Activated CD4-positive, CD25-positive, alpha-beta regulatory T cell (primary cell): ENCODE data around the gene LLGL2.
A peak's percentile ranks its signal among the peaks of the same experiment; 100 is the strongest.
"Not testable (repeated sequence)": the region's sequence is repeated elsewhere in the genome, so short reads cannot be mapped to it uniquely, and the experiment has no call there.

Experiments used
- DNase-seq, 4 experiments: peaks; one replicate each; lab custom pipeline; 2025; lab: John Stamatoyannopoulos, UW

LLGL2 gene

DNA sequence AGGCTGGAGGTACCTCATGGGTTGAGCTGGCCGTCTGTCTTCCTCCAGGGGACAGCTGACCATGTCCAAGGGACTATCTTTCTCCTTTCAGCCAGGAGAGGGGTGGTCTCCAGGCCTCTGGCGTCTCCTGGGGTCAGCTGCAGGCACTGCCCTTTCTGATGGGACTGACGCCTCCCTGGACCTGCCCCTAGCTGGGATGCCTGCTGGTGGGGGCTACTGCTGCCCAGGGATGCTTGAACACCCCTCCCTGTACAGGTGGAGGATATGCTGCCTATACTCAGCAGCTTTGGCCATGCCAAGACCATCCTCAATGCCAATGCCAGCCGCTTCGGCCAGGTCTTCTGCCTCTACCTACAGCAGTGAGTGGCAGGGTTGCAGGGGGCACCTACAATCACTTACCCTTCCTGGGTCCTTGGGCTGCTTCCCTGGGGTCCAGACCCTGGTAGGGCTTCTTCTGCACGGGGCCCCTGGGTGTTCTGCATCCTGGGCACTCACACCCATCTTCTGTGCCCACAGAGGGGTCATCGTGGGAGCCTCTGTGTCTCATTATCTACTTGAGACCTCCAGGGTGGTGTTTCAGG is 66.3 kb downstream of the LLGL2 start:
- no peak for DNase-seq

DNA sequence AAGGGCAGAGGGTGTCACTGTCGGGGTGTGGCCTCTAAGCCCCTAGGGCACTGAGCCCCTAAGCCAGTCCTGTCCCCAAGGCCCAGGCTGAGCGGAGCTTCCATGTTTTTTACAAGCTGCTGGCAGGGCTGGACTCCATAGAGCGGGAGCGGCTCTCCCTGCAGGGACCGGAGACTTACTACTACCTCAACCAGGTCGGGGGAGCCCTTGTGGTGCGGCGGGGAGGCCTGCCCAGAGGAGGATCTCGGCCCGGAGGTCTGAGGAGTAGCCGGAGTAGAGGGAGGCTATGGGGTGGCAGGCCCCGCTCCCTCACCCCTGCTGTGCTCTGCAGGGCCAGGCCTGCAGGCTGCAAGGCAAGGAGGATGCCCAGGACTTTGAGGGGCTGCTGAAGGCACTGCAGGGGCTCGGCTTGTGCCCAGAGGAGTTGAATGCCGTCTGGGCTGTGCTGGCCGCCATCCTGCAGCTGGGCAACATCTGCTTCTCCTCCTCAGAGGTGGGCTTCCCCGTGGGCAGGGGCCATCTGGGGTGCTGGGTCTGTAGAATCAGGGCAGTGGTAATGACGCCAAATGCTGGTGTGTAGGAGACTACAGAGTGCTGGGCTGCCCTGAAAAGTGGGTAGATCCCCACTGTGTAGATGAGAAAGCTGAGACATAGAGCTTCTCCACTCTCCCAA is 67.0 kb downstream of the LLGL2 start:
- DNase-seq, result no peak

DNA sequence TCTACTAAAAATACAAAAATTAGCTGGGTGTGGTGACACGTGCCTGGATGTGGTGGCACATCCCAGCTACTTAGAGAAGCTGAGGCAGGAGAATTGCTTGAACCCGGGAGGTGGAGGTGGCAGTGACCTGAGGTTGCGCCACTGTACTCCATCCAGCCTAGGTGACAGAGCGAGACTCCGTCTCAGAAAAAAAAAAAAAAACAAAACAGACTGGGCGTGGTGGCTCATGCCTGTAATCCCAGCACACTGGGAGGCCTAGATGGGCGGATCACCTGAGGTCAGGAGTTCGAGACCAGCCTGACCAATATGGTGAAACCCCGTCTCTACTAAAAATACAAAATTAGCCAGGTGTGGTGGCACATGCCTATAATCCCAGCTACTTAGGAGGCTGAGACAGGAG is 67.9 kb downstream of the LLGL2 start:
- not testable (repeated sequence) for DNase-seq

DNA sequence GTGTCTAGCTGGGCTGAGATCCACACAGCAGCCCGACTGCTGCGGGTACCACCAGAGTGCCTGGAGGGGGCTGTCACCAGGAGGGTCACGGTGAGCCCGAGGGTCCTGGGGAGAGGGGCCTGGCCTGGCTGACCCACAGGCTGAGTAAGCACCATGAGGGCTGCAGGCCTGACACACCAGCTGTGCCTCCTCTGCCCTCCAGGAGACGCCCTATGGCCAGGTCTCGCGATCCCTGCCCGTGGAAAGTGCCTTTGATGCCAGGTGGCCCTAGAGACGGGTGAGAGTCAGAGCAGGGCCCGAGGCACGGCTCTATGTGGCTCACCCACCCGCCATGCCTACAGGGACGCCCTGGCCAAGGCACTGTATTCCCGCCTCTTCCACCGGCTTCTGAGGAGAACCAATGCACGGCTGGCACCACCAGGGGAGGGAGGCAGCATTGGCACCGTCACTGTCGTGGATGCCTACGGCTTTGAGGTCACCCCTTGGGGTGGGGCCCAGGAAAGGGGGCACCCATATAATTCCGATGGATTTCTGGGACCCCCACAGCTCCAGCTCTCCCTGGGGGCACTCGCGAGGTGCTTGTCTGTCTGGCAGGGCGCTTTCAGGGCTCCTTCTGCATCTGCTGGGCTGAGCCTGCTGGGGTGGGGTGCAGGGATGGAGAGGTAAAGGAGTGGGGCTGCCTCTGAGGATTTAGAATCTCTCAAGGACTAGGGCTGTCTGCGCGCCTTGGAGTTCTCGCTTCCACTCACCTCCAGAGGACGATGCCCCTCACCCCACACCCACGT is 69.2 kb downstream of the LLGL2 start:
- no peak for DNase-seq

DNA sequence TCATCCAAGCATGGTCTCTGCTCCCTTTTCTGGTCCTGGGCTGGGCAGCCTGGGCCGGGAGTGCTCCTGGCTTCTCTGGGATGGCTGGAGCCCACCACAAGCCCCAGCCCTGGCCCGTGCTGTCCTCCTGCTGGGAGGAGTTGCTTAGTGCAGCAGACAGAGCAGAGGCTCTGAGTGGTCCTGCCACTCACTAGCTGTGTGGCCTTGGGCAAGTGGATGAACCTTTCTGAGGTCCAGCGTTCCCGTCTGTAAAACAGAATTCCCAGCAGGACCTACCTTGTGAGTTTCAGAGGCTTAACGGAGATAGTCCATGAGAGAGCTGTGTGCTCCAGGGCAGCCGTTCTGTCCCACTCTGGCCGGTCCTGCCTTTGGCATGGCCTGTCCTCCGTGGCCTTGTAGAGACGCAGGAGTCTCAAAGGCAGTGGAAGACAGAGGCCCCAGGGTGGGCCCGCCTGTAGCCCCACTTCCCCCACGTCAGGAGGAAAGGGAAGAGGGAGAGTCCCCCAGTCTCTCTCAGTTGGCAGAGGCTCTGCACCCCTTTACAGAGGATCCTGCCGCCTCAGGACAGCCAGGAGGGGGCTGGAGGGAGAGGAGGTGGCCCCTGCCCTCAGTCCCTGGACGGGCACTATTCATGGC is 69.9 kb downstream of the LLGL2 start:
- no peak for DNase-seq

DNA sequence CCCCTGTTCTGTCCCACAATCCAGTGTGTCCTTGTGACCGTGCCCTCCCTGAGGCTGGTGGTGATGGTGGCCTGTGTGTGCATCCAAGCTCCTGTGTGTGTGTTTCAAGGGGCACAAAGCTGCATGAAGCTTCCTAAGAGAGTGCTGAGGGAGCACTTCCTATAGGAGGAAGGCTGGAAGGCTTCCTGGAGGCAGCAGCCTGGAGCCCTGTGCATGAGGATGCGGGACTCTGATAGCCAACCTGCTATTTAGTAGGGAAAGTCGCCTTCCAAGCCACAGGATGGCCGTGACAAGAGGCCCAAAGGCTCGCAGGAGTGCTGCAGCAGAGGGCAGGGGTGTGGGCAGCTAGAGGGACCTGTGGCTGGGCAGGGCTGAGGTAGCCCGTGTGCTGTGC is 70.4 kb downstream of the LLGL2 start:
- DNase-seq, result no peak

DNA sequence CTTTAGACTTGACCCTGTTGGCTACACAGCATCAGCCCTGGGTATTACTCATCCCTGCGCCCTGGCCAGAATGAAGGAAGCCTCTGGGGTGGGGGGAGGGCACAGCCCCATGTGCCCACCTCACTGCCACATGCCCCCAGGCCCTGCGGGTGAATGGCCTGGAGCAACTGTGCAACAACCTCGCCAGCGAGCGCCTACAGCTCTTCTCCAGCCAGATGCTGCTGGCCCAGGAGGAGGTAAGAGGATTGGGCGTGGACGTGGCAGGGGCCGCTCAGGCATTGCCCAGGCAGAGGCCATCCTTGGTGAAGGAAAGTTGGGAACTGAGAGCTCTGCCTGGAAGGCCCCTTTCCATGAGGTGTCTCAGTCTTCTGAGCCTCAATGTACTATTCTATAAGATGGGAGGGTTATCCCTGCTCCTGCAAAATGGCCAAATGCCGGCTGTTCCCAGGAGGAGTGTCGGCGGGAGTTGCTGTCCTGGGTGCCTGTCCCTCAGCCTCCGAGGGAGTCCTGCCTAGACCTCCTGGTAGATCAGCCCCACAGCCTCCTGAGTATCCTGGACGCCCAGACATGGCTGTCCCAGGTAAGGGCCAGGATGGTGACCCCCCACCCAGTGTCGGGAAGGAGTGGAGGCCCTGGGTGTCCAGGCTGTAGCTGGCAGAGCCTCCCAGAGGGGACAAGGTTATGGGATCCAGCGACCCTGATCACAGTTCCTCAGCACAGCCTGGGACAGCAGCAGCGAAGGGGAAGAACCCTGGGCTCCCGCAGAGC is 71.0 kb downstream of the LLGL2 start:
- DNase-seq, result no peak

DNA sequence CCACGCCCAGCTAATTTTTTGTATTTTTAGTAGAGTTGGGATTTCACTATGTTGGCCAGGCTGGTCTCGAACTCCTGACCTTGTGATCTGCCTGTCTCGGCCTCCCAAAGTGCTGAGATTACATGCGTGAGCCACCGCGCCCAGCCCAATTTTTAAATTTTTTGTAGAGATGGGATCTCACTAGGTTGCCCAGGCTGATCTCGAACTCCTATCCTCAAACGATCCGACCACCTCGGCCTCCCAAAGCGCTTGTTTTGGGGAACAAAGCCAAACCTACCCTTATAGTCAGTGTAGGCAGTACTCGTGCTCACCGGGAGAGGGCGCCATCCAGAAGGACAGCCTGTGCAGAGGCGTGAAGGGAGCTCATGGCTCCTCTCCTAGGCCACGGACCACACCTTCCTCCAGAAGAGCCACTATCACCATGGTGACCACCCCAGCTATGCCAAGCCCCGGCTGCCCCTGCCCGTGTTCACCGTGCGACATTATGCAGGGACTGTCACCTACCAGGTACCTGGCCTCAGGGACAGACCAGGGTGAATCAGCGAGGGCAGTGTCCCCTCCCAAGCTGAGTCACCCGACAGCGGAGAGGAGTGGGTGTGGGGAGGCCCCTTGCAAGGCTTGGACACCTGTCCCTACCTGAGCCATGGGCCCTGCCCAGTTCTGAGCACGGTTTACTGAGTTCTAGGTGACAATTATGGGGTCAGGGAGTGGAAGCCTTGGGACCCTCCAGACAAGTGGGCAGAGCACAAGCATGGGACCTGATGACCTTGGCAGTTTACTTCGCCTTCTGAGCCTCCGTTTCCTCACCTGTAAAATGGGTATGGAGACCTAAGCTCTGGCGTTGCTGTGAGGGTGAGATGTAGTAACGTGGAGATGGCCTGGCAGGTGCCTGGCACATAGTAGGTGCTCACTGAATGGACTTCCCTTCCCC is 75.8 kb downstream of the LLGL2 start:
- DNase-seq, result peak; percentile 20 to 60 (median 28)

DNA sequence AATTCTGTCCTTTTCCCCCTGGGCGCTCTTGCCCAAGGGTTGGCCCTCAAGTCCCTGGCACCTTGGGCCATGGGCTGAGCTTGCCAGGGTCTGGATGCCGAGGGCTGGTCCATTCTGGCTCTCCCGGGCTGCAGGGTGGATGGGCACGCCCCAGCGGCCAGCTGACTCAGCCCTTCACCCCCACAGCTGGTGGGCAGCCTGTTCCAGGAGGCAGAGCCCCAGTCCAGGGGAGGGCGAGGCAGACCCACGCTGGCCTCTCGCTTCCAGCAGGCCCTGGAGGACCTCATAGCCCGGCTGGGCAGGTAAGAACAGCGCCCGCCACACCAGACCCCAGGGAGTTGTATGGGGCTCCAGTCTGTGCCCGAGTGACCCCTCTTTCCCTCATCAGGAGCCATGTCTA is 77.1 kb downstream of the LLGL2 start:
- DNase-seq, result no peak

DNA sequence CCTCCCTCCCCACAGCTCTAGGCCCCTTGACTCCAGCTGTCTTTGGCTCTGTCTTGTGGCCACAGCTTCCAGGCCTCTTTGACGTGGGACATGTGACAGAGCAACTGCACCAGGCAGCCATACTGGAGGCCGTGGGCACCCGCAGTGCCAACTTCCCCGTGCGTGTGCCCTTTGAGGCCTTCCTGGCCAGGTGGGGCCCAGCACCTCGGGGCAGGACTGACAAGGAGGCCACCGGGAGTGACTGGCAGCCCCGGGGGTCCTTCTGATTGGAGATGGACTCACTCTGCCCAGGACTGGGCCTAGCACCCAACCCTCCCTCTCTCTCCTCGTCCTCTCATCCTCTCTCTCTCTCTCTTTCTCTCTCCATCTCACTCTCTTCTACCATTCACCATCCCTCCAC is 77.6 kb downstream of the LLGL2 start:
- no peak for DNase-seq

DNA sequence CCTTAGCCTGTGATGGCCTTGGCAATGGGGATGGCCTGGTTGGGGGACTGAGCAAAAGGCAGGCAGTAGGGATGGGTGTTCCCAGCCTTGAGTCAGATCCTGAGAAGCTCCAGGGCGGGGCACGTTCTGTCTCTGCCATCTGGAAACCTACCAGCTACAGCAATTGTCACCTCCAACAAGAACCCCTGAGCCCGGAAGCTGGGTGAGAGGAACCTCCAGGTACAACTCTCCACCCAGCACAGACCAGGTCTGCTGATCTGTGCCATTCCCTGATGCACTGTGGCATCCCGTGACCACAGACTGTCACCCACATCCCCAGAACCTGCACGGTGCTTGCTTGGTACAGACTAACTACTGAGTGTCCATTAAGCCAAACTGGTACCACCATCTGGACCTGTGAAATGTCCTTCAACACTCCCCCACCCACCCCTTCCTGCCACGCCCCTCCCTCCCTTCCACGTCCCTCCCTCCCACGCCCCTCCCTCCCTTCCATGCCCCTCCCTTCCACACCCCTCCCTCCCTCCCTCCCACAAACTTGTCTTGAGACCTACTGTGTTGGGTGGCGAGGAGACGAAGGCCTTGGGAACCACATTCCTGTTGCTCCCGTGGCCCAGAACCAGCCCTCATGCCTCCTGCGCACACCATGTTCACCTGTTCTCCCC is 78.7 kb downstream of the LLGL2 start:
- no peak for DNase-seq

DNA sequence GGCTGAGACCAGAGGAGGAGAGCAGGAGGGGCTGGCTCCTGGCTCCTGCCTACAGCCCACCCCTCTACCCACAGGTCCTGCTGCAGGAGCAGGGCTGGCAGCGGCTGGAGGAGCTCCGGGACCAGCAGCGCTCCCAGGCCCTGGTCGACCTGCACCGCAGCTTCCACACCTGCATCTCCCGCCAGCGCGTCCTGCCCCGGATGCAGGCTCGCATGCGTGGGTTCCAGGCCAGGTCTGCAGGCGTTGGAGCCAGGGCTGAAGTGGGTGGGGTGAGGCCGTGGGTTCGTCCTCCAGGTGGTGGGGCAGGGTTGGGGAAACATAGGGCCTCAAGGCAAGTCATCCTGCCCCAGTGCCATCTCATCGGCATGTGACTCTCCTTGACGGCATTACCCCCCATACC is 80.3 kb downstream of the LLGL2 start:
- DNase-seq, result no peak

DNA sequence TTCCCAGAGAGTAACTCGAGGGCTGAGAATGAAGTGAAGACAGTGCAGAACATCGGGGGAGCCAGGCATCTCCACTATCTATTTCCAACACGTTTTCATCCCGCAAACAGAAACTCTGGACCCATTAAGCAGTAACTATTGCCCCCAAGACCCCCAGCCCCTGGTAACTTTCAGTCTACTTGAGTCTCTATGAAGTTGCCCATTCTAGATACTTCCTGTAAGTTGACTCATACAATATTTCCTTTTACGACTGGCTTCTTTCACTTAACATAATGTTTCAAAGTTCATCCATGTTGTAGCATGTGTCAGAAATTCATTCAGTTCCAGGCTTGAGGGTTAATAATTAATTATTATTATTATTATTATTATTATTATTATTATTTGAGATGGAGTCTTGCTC is 81.6 kb downstream of the LLGL2 start:
- no peak for DNase-seq

DNA sequence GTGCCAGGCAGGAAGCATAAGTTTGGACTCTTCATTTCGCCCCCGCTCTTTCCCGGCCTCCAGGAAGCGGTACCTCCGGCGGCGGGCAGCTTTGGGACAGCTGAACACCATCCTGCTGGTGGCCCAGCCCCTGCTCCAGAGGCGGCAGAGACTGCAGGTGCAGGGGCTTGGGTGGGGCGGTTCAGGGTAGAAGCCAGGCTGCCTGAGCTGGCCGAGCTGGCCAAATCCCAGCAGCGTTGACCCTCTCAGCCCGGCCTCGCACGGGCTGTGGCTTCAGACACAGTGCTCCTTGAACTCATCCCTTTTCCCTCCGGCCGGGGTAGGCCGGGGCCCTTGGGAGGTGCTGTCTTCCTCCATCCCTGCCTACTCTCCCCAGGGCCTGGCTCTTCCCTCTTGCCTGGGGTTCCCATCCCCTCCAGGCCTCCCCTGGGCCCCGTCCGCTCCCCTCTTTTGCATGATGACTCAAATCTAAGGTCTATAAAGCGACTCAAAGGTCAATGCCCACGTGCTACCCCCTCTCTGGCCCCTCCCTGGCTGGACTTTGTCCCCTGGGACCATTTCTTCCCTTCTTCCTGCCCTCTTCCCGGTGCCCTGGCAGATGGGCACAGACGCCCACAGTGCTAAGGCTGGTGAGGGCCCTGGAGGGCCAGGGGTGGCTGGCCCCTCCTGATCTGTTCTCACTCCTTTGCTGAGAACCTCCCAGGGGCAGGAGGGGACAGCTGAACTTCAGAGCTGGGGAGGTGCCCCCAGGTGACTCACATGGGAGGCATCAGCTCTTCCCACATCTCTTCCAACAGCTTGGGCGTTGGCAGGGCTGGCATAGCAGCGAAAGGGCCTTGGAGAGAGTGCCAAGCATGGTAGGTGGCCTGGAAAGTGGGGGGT is 84.8 kb downstream of the LLGL2 start:
- no peak for DNase-seq

DNA sequence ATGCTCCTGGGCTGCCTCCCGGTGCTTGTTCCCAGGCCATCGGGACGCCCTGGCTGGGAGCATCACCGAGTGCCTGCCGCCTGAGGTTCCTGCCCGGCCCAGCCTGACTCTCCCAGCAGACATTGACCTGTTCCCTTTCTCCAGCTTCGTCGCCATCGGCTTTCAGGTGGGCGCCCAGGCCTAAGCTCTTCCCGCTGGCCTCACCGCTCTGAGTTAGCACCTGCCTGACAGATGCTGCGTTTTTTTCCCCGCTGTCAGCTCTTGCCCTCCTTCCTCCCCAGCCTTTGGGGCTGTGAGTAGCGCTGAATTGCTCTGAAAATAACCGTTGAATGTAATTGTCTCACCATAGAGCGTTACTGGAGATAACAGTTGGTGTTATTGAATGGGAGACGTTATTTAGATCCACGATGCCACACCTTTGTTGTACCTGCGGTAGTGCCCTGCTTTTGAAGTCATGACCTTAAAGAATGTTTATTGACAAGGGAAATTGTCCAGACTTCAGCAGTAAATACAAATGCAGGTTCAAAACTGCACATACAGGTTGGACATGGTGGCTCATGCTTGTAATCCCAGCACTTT is 86.4 kb downstream of the LLGL2 start:
- no peak for DNase-seq

DNA sequence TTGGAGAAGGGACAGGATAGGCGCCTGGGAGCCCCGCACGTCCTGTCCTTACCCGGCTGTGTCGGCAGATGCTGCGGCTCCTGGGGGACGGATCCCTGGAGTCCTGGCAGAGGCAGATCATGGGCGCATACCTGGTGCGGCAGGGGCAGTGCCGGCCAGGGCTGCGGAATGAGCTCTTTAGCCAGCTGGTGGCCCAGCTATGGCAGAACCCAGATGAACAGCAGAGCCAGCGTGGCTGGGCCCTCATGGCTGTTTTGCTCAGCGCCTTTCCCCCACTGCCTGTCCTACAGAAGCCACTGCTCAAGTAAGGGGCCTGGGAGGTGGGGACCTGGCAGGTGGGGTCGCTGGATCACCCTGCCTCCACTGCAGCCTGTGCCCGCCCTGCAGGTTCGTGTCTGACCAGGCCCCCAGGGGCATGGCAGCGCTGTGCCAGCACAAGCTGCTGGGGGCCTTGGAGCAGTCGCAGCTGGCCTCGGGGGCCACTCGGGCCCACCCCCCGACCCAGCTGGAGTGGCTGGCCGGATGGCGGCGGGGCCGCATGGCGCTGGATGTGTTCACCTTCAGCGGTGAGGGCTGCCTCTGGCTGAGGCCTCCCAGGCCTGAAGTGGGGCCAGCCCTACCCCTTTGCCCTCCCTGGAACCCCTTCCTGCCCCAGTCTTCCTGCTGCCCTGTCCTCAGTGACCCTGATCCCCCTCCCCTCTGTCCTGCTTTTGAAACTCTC is 87.6 kb downstream of the LLGL2 start:
- no peak for DNase-seq

DNA sequence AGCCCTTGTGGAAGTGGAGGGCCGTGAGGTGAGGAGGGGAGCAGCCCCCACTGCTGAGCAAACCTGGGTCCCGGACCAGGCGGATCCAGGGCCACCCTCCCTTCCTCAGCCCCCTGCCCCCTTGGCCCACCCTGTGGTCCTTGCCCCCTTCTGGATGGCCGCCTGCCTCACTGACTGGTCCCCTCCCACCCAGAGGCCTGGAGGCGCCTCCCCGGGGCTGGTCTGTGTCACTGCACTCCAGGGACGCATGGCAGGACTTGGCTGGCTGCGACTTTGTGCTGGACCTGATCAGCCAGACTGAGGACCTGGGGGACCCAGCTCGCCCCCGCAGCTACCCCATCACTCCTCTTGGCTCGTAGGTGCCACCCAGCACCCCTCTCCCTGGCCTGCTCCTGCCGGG is 88.5 kb downstream of the LLGL2 start:
- DNase-seq, result no peak

DNA sequence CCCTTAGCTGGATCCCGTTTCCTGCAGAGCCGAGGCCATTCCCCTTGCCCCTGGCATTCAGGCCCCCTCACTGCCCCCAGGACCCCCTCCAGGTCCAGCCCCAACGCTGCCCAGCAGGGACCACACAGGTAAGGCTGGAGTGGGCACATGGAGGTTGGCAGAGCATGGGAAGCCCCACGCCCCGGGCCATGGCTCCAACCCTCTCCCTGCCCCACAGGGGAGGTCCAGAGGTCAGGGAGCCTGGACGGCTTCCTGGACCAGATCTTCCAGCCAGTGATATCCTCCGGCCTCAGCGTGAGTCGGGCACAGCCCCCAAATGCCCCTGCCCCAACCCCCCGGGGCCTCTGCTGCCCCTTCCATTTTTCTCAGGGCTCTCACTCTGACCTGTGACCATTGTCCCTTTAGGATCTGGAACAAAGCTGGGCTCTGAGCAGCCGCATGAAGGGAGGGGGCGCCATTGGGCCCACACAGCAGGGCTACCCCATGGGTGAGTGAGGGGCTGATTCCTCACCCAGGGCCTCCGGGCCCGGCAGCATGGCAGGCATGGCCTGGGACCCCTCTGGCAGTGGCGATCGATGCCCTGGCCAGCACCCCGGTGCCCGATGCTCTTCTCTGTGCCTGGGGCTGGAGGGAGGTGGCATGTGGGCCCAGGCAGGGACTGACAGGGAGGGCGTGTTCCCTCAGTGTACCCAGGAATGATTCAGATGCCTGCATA is 89.2 kb downstream of the LLGL2 start:
- DNase-seq, result no peak
